GM13976 (cell line): ENCODE results near the gene DRD2.

Source experiments
- DNase-seq: peaks from one replicate; pipeline ENCODE4 v3.0.0; 2012; ENCODE audit warnings: low spot score
- CTCF ChIP-seq: IDR thresholded peaks from 2 replicates; pipeline ENCODE4 v1.5.1; 2012; ENCODE audit warnings: borderline replicate concordance, mild to moderate bottlenecking; ENCODE audit not compliant: insufficient read depth; ENCODE audit errors: extremely low read depth, missing control alignments, control extremely low read depth
- in situ Hi-C: fragments of 300-500 bp; cut with MboI; formaldehyde crosslinking; loops from one replicate; pipeline ENCODE4 v1.12.0; 2022; ENCODE audit warnings: low sequenced_read_pairs, mixed read lengths, inconsistent platforms; ENCODE audit not compliant: unreplicated experiment

Gene DRD2

GRCh38 chr11:113363996-113364641, 111.1 kb downstream of the DRD2 start:
- in situ Hi-C loops = no loop called here
- no peak for TF ChIP-seq CTCF

GRCh38 chr11:113363406-113363805, 111.8 kb downstream of the DRD2 start:
- TF ChIP-seq CTCF = no peak
- in situ Hi-C loops = no loop called here
- DNase-seq = no peak

More at GRCh38 chr11:113363996-113364641, 111.1 kb downstream of the DRD2 start:
- DNase-seq = no peak
